ENCODE measurements around the gene RNF40.

Gene RNF40

GRCh38 chr16:30761928-30762902 is at the start of gene RNF40, which contains the start of gene CFAP119:
Gene RNF40 (plus strand): TSS chr16:30762322. CDS start chr16:30762546, 224 bp downstream.
Gene CFAP119 (minus strand): TSS chr16:30762062. CDS start chr16:30761748, 314 bp downstream.
- peak; percentile 92 for DNase-seq

GRCh38 chr16:30715750-30716445 is 46.2 kb upstream of the RNF40 start:
- peak; percentile 45 for DNase-seq

GRCh38 chr16:30720086-30720485 is 42.0 kb upstream of the RNF40 start:
- no peak for DNase-seq

- DNase-seq: no peak
Measured at GRCh38 chr16:30720694-30721093, 41.4 kb upstream of the RNF40 start.

GRCh38 chr16:30721167-30721566 is 41.0 kb upstream of the RNF40 start:
- DNase-seq: no peak

- no peak for DNase-seq
Measured at GRCh38 chr16:30721606-30722005, 40.5 kb upstream of the RNF40 start.

GRCh38 chr16:30722443-30722842 is 39.7 kb upstream of the RNF40 start:
- DNase-seq: no peak

GRCh38 chr16:30722916-30723315 is 39.2 kb upstream of the RNF40 start:
- DNase-seq: no peak

- no peak for DNase-seq
Measured at GRCh38 chr16:30723725-30724355, 38.3 kb upstream of the RNF40 start.

- DNase-seq: no peak
Measured at GRCh38 chr16:30724641-30725417, 37.3 kb upstream of the RNF40 start.

- DNase-seq: no peak
Measured at GRCh38 chr16:30725418-30725792, 36.7 kb upstream of the RNF40 start.

- DNase-seq: no peak
Measured at GRCh38 chr16:30728321-30728720, 33.8 kb upstream of the RNF40 start.

- DNase-seq: no peak
Measured at GRCh38 chr16:30728899-30729672, 33.0 kb upstream of the RNF40 start.

GRCh38 chr16:30731411-30731810 is 30.7 kb upstream of the RNF40 start:
- DNase-seq: no peak

- DNase-seq: no peak
Measured at GRCh38 chr16:30736995-30737793, 24.9 kb upstream of the RNF40 start.

- DNase-seq: no peak
Measured at GRCh38 chr16:30737794-30738648, 24.1 kb upstream of the RNF40 start.

- no peak for DNase-seq
Measured at GRCh38 chr16:30738984-30739951, 22.9 kb upstream of the RNF40 start.
